Left ventricle myocardium inferior (tissue), 1 donor: ENCODE measurements around the gene WNT3A. TPM values are rescaled to one million over a fixed set of nuclear protein-coding genes. Genes with fewer than 3 reads are reported as not detected.

Source experiments
- DNase-seq: peaks from one replicate; pipeline ENCODE4 v3.0.0-alpha.2; 2020
- H3K27ac ChIP-seq: fragments of 200-600 bp; replicated peaks from 2 replicates; pipeline ENCODE4 v1.8.0; 2021
- H3K27me3 ChIP-seq: fragments of 200-600 bp; 2 replicates; pipeline ENCODE4 v1.8.0; 2021; ENCODE audit warnings: low read depth
- H3K36me3 ChIP-seq: fragments of 200-600 bp; 2 replicates; pipeline ENCODE4 v1.8.0; 2021
- H3K4me1 ChIP-seq: fragments of 200-600 bp; 2 replicates; pipeline ENCODE4 v1.8.0; 2021
- H3K4me3 ChIP-seq: fragments of 200-600 bp; 2 replicates; pipeline ENCODE4 v1.8.0; 2021; ENCODE audit warnings: mild to moderate bottlenecking, moderate library complexity
- H3K9me3 ChIP-seq: fragments of 200-600 bp; replicated peaks from 2 replicates; pipeline ENCODE4 v1.8.0; 2021
- intact Hi-C: fragments of 100-400 bp; cut with micrococcal nuclease; formaldehyde crosslinking; loops from one replicate; pipeline ENCODE4 v1.11.0; 2022
- total RNA-seq: library from RNA; stranded (reverse); fragmentation: NEBNext Ultra II Directional; extraction: Animal tissue kit (Norgen Biotek cat#: 25700); gene quantifications from one replicate; pipeline ENCODE4 v1.2.1, GENCODE V29; 2021
- TF ChIP-seq, protein P1 (sequence below): fragments of 200-600 bp; IDR thresholded peaks from 2 replicates; pipeline ENCODE4 v1.8.0; 2021; ENCODE audit warnings: antibody characterized with exemption, mild to moderate bottlenecking, borderline replicate concordance
- donor health status: DM: no; HTN: yes; CAD: no; lungs with severe emphysema.

Gene WNT3A
- total RNA-seq, 1 donor from 2014 or later = not detected

- no peak for DNase-seq
- no peaks in the 10 kb centered on the region for H3K36me3 ChIP-seq
- peaks cover 73% of the 10 kb centered on the region for H3K27me3 ChIP-seq
- H3K9me3 ChIP-seq = no peaks in the 10 kb centered on the region
- TF ChIP-seq, protein P1, sequence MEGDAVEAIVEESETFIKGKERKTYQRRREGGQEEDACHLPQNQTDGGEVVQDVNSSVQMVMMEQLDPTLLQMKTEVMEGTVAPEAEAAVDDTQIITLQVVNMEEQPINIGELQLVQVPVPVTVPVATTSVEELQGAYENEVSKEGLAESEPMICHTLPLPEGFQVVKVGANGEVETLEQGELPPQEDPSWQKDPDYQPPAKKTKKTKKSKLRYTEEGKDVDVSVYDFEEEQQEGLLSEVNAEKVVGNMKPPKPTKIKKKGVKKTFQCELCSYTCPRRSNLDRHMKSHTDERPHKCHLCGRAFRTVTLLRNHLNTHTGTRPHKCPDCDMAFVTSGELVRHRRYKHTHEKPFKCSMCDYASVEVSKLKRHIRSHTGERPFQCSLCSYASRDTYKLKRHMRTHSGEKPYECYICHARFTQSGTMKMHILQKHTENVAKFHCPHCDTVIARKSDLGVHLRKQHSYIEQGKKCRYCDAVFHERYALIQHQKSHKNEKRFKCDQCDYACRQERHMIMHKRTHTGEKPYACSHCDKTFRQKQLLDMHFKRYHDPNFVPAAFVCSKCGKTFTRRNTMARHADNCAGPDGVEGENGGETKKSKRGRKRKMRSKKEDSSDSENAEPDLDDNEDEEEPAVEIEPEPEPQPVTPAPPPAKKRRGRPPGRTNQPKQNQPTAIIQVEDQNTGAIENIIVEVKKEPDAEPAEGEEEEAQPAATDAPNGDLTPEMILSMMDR = no peak
- no peak overlapping the region for H3K27ac ChIP-seq
- no peak overlapping the region for H3K4me3 ChIP-seq
- no peaks in the 10 kb centered on the region for H3K4me1 ChIP-seq
- intact Hi-C loops = no loop called here
Observed at GRCh38 chr1:228013131-228013934, 6.5 kb downstream of the WNT3A start.

DNA sequence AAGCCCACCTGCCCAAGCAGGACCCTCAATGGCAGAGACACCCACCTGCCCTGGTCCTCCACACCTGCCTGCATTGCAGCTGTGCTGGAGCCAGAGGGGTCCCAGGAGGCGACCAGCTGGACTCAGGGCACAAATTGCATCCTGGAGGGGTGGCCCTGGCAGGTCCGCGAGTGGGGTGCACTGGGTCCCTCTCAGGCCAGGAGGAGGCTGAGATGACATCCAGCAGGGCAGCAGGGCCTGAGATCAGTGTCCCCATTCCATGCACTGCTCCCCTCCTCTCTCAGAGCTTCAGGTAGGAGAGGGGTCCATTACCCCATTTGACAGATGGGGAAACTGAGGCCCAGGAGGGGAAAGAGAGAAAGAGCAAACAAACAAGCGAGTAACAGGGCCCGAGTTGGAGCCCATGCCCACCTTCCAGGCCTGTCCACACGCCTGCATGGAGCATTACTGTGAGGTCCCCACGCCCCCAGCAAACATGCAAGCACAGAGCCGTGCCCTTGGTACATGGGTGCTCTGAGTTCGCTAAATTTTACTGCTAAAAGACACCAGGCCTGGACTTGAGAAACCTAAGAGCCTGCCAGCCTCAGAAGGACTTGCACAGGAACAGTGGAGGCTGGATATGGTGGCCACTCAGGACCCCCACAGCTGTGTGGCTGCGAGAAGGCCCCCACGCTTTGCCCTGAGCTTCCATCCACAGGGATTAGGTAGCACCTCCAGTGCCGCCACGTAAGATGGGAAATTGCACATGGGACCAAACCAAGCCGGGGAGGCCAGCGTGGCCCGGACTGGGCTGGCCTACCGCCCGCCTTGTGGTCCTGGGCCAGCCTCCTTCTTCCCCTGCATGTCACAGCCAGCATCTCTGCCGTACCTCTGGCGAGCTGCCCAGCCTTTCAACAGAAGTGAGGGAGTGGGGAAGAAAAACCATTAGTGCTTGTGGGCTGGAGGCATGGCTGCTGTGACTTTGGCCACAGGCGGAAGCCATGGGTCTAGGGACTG lies 7.4 kb downstream of the WNT3A start:
- Histone ChIP-seq H3K4me1 (no peaks in the 10 kb centered on the region), H3K9me3 (no peaks in the 10 kb centered on the region), H3K27me3 (peaks cover 64% of the 10 kb centered on the region), H3K27ac (no peak overlapping the region), H3K4me3 (no peak overlapping the region), H3K36me3 (no peaks in the 10 kb centered on the region)
- intact Hi-C loops = no loop called here
- TF ChIP-seq, protein P1 = no peak
- DNase-seq = peak; percentile 17

DNA sequence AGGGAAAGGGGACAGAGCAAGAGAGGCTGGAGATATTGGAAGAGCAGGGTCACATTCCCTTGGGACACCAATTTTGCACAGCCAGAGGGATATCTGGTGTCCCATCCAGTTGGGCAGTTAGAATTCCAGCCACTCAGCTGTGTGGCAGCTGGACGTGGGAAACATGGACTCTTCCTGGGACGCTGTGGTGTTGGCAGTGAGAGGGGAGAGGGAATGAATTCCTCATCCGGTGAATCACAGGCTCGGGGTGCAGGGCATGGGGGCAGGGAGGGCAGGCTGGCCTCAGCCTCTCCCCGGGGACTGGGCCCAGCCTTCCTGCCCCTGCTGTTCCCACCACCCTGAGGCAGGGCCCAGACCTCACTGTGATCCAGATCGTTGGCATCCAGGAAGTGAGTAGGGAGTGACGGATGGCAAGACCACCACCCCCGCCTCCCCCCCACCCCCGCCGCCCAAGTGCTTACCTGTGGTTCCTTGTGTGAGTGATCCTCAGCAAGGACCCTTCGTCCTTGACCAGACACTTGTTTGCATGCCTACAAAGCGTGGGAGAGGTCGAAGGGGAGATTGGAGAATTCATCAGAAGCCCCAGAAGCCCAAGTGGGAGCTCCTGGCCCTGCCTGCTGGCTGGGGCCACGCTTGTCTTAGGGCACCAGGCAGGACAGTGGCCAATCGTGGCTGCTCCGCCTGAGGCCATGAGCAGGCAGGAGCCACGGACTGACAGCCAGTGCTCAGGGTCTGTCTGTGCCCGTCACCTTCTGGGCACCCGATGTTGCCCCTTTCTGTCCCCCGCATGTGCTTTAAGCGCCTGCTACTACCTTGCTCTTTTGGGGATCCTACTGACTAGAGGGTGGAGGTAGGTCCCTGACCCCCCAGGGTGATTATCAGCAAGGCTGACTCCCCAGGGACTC lies 8.7 kb downstream of the WNT3A start:
- Histone ChIP-seq H3K4me1 (no peaks in the 10 kb centered on the region), H3K27ac (no peak overlapping the region), H3K9me3 (no peaks in the 10 kb centered on the region), H3K27me3 (peaks cover 56% of the 10 kb centered on the region), H3K4me3 (no peak overlapping the region), H3K36me3 (no peaks in the 10 kb centered on the region)
- TF ChIP-seq, protein P1 = no peak
- peak; percentile 3 for DNase-seq
- intact Hi-C loops = no loop called here

DNA sequence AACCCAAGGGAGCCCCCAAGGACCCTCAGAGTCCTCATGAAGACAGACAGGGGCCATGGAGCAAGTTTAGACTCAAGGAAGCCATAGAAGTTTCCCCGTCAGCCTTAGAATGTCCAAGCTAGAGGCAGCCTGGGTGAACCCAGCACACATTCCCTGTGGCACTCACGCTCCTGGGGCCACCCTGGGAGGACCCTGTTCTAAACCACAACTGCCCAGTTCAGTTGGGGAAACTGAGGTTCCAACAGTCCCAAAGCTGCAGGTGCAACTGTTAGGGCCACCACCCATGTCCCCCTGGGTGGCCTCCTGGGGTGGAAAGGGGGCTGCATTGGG lies 9.3 kb downstream of the WNT3A start:
- H3K4me1 ChIP-seq = no peaks in the 10 kb centered on the region
- TF ChIP-seq, protein P1 = no peak
- no peaks in the 10 kb centered on the region for H3K36me3 ChIP-seq
- peaks cover 50% of the 10 kb centered on the region for H3K27me3 ChIP-seq
- H3K9me3 ChIP-seq = no peaks in the 10 kb centered on the region
- H3K27ac ChIP-seq = no peak overlapping the region
- no peak for DNase-seq
- no peak overlapping the region for H3K4me3 ChIP-seq
- intact Hi-C loops = no loop called here
